Measurements from ENCODE around the gene P3H2. TPM values are rescaled to one million over a fixed set of nuclear protein-coding genes. Genes with fewer than 3 reads are reported as not detected.

P3H2 gene
- total and polyA plus RNA-seq, 2 of the 4 experiments (the other 2 are of a cell fraction) = 54.7 to 64.3 TPM

- H3K79me1 ChIP-seq (ENCODE audit: low read depth in 1 of 2, low read length in 2 of 2) = no peaks in the 10 kb centered on the region
- no peak overlapping the region for H3K56ac ChIP-seq (ENCODE audit: extremely low read depth, insufficient read depth, low read length)
- no peak overlapping the region for H3K27ac ChIP-seq (ENCODE audit: insufficient read depth, low read length)
- ATAC-seq (ENCODE audit: low read depth) (no peak), DNase-seq (no peak)
- H3K9ac ChIP-seq (ENCODE audit: low read depth, low read length) = no peak overlapping the region
- no peak overlapping the region for H4K8ac ChIP-seq (ENCODE audit: low read depth in 2 of 2, low read length in 2 of 2)
- CTCF ChIA-PET = interaction anchor here (0.6 kb wide), 1 partner anchor 669 kb away, joined by 3 read pairs; no protein-coding TSS in a partner anchor
- no peak overlapping the region for H3K23ac ChIP-seq (ENCODE audit: low read depth, low read length)
- H2BK120ac ChIP-seq (ENCODE audit: low read depth, low read length) = no peak overlapping the region
- no peaks in the 10 kb centered on the region for H3K27me3 ChIP-seq (ENCODE audit: control insufficient read depth, insufficient read depth, low read length)
- no TSS peak for BruUV-seq (replicated peaks)
- no peak overlapping the region for H4K5ac ChIP-seq (ENCODE audit: low read depth, low read length)
- TF ChIP-seq, protein P1, sequence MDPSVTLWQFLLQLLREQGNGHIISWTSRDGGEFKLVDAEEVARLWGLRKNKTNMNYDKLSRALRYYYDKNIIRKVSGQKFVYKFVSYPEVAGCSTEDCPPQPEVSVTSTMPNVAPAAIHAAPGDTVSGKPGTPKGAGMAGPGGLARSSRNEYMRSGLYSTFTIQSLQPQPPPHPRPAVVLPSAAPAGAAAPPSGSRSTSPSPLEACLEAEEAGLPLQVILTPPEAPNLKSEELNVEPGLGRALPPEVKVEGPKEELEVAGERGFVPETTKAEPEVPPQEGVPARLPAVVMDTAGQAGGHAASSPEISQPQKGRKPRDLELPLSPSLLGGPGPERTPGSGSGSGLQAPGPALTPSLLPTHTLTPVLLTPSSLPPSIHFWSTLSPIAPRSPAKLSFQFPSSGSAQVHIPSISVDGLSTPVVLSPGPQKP (IDR thresholded peaks at IDR 0.05; ENCODE audit: borderline replicate concordance, low read depth, low read length) = no peak
- TF ChIP-seq MXI1 (IDR thresholded peaks at IDR 0.05; ENCODE audit: borderline replicate concordance, low read depth, low read length) = no peak
- TF ChIP-seq BHLHE40 (IDR thresholded peaks at IDR 0.05; ENCODE audit: low read depth, low read length) = no peak
- no peak for TF ChIP-seq RFX5 (IDR thresholded peaks at IDR 0.05; ENCODE audit: low read depth, low read length)
- no peak for TF ChIP-seq CHD1 (IDR thresholded peaks at IDR 0.05; ENCODE audit: low read depth, low read length)
- H4K20me1 ChIP-seq (ENCODE audit: insufficient read depth, low read length) = no peaks in the 10 kb centered on the region
- H3K4ac ChIP-seq (ENCODE audit: low read depth, low read length) = no peak overlapping the region
- no peak overlapping the region for H2BK15ac ChIP-seq (ENCODE audit: low read depth, low read length)
- no peak overlapping the region for H3K18ac ChIP-seq (ENCODE audit: low read depth, low read length)
- no peaks in the 10 kb centered on the region for H3K4me1 ChIP-seq (ENCODE audit: control insufficient read depth, insufficient read depth, low read length)
- H2BK20ac ChIP-seq (ENCODE audit: low read depth, low read length) = no peak overlapping the region
- dilution Hi-C loops (cut with HindIII; ENCODE audit: low sequenced_read_pairs, unreplicated experiment) (no loop called here), intact Hi-C loops (cut with micrococcal nuclease) (no loop called here), in situ Hi-C loops (cut with MboI; ENCODE audit: low sequenced_read_pairs) (no loop called here)
- H3K14ac ChIP-seq (replicated peaks; ENCODE audit: low read depth, low read length) = no peak overlapping the region
- no peak overlapping the region for H2AK9ac ChIP-seq (replicated peaks; ENCODE audit: low read depth, low read length, poor library complexity)
- POLR2A ChIA-PET (ENCODE audit: unreplicated experiment) = no interaction called here
- no peaks in the 10 kb centered on the region for H3K9me3 ChIP-seq (ENCODE audit: control insufficient read depth, insufficient read depth, low read length)
- no peak overlapping the region for H3K4me3 ChIP-seq (ENCODE audit: insufficient read depth, low read depth, low read length)
- H2AFZ ChIP-seq (replicated peaks; ENCODE audit: low read length, poor library complexity) = no peak overlapping the region
- H2AK5ac ChIP-seq (ENCODE audit: low read depth, low read length) = no peak overlapping the region
- no peaks in the 10 kb centered on the region for H3K9me1 ChIP-seq (ENCODE audit: insufficient read depth, low read length)
- H4K91ac ChIP-seq (ENCODE audit: insufficient read depth, low read depth, low read length) = no peak overlapping the region
- no peak overlapping the region for H2BK5ac ChIP-seq (ENCODE audit: low read depth, low read length, poor library complexity, severe bottlenecking)
- H3K36me3 ChIP-seq (ENCODE audit: control insufficient read depth, insufficient read depth, low read length) = no peaks in the 10 kb centered on the region
- H3K4me2 ChIP-seq (ENCODE audit: low read depth, low read length) = no peak overlapping the region
Observed at GRCh38 chr3:189921770-189922169, 198.9 kb downstream of the P3H2 start.

Measured in IMR-90 (cell line).